ENCODE data around the gene CECR2.

DNA sequence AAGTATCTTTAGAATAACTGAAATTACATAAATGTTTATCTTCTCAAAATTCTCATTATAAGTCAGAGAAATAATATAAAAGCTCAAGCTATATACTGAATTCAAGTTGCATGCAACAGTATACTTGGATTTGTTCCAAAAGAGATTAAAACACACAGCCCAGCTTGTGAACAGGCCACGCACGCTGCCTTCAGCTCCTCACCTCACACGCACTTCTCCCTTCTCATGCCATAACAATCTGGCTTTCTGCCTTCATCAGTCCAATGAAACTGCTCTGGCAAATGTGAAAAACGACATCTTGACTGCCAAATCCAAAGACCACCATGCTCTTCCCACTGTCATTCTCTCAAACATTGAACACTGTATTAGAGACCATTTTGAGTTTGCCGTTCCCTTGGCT lies 237.2 kb downstream of the CECR2 start:
- TF ChIP-seq, protein P1, sequence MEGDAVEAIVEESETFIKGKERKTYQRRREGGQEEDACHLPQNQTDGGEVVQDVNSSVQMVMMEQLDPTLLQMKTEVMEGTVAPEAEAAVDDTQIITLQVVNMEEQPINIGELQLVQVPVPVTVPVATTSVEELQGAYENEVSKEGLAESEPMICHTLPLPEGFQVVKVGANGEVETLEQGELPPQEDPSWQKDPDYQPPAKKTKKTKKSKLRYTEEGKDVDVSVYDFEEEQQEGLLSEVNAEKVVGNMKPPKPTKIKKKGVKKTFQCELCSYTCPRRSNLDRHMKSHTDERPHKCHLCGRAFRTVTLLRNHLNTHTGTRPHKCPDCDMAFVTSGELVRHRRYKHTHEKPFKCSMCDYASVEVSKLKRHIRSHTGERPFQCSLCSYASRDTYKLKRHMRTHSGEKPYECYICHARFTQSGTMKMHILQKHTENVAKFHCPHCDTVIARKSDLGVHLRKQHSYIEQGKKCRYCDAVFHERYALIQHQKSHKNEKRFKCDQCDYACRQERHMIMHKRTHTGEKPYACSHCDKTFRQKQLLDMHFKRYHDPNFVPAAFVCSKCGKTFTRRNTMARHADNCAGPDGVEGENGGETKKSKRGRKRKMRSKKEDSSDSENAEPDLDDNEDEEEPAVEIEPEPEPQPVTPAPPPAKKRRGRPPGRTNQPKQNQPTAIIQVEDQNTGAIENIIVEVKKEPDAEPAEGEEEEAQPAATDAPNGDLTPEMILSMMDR (IDR thresholded peaks at IDR 0.05; ENCODE audit: insufficient read depth, low read length), result no peak
- TF ChIP-seq REST (IDR thresholded peaks at IDR 0.05; ENCODE audit: insufficient replicate concordance, low read depth), result no peak
- no peak for TF ChIP-seq POLR2AphosphoS5 (IDR thresholded peaks at IDR 0.05; ENCODE audit: low read depth)
- no peak for TF ChIP-seq GABPA (IDR thresholded peaks at IDR 0.05; ENCODE audit: low read depth)
- TF ChIP-seq SPI1 (IDR thresholded peaks at IDR 0.05; ENCODE audit: borderline replicate concordance, low read depth), result no peak
